Measurements from ENCODE around the gene C16orf54.
"Not testable (repeated sequence)": the region's sequence is repeated elsewhere in the genome, so short reads cannot be mapped to it uniquely, and the experiment has no call there.

GRCh38 chr16:29707160-29707559 is 38.6 kb downstream of the C16orf54 start:
- TF ChIP-seq CTCF, POLR2AphosphoS5 (IDR thresholded peaks at IDR 0.05): not testable (repeated sequence)
